ENCODE results near the gene CHAC2. TPM values are rescaled to one million over a fixed set of nuclear protein-coding genes. Genes with fewer than 3 reads are reported as not detected.

The CHAC2 gene
- total RNA-seq, 1 experiment from 2014 or later = 9.6 TPM

- no peak for DNase-seq (ENCODE audit: low spot score)
- no peak for TF ChIP-seq ZMAT4 (CRISPR knock-in tag; IDR thresholded peaks at IDR 0.05)
- no peak for TF ChIP-seq CREB1 (CRISPR knock-in tag; IDR thresholded peaks at IDR 0.05)
- TF ChIP-seq ESRRA (CRISPR knock-in tag; IDR thresholded peaks at IDR 0.05; ENCODE audit: borderline replicate concordance) = no peak
- TF ChIP-seq CREM (CRISPR knock-in tag; IDR thresholded peaks at IDR 0.05) = no peak
- no peak for TF ChIP-seq E2F5 (CRISPR knock-in tag; IDR thresholded peaks at IDR 0.05)
- TF ChIP-seq SMAD4 (CRISPR knock-in tag; IDR thresholded peaks at IDR 0.05) = no peak
- no peak for TF ChIP-seq SMAD3 (CRISPR knock-in tag; IDR thresholded peaks at IDR 0.05; ENCODE audit: borderline replicate concordance)
- no peak for TF ChIP-seq ZNF425 (CRISPR knock-in tag; conservative IDR thresholded peaks at IDR 0.05)
- no peak for TF ChIP-seq IRF1 (CRISPR knock-in tag; IDR thresholded peaks at IDR 0.05)
- TF ChIP-seq FOXP4 (CRISPR knock-in tag; IDR thresholded peaks at IDR 0.05) = no peak
- no peak for TF ChIP-seq NR1H2 (CRISPR knock-in tag; IDR thresholded peaks at IDR 0.05)
- ChIA-PET CTCF (no interaction called here), POLR2A (no interaction called here)
- Mint-ChIP-seq H3K36me3 (peaks cover 18% of the 10 kb centered on the region), H3K27me3 (ENCODE audit: low read depth) (no peaks in the 10 kb centered on the region), H3K27ac (no peak overlapping the region), H3K4me1 (peaks cover 9% of the 10 kb centered on the region), H3K4me3 (no peak overlapping the region), H3K9me3 (no peaks in the 10 kb centered on the region)
- no peak for ATAC-seq
Measured at GRCh38 chr2:53751728-53752127, 15.9 kb upstream of the CHAC2 start.

- H3K27ac Mint-ChIP-seq = peak overlapping the region; percentile 79
- H3K36me3 Mint-ChIP-seq = peaks cover 23% of the 10 kb centered on the region
- TF ChIP-seq CREM (CRISPR knock-in tag; IDR thresholded peaks at IDR 0.05) = no peak
- no peak for ATAC-seq
- ChIA-PET CTCF (no interaction called here), POLR2A (no interaction called here)
- H3K27me3 Mint-ChIP-seq (ENCODE audit: low read depth) = no peaks in the 10 kb centered on the region
- DNase-seq (ENCODE audit: low spot score) = no peak
- peaks cover 9% of the 10 kb centered on the region for H3K4me1 Mint-ChIP-seq
- no peak overlapping the region for H3K4me3 Mint-ChIP-seq
- no peaks in the 10 kb centered on the region for H3K9me3 Mint-ChIP-seq
Measured at GRCh38 chr2:53752385-53752784, 15.2 kb upstream of the CHAC2 start.

- no peaks in the 10 kb centered on the region for H3K27me3 Mint-ChIP-seq (ENCODE audit: low read depth)
- DNase-seq (ENCODE audit: low spot score) = no peak
- CTCF ChIA-PET = no interaction called here
- POLR2A ChIA-PET = no interaction called here
- no peak for ATAC-seq
- H3K4me3 Mint-ChIP-seq = no peak overlapping the region
- H3K4me1 Mint-ChIP-seq = peaks cover 12% of the 10 kb centered on the region
- H3K9me3 Mint-ChIP-seq = no peaks in the 10 kb centered on the region
- peak overlapping the region; percentile 79 for H3K27ac Mint-ChIP-seq
- TF ChIP-seq TP53 (CRISPR knock-in tag; IDR thresholded peaks at IDR 0.05) = no peak
- TF ChIP-seq E2F5 (CRISPR knock-in tag; IDR thresholded peaks at IDR 0.05) = no peak
- no peak for TF ChIP-seq ZNF423 (CRISPR knock-in tag; IDR thresholded peaks at IDR 0.05)
- no peak for TF ChIP-seq GABPB1 (CRISPR knock-in tag; IDR thresholded peaks at IDR 0.05)
- peaks cover 21% of the 10 kb centered on the region for H3K36me3 Mint-ChIP-seq
Measured at GRCh38 chr2:53753041-53753440, 14.6 kb upstream of the CHAC2 start.
